Osteoblast (primary cell): ENCODE data around the gene YPEL2. TPM values are rescaled to one million over a fixed set of nuclear protein-coding genes. Genes with fewer than 3 reads are reported as not detected.

Experiments used
- DNase-seq: peaks from one replicate; pipeline ENCODE4 v3.0.0; 2011; ENCODE audit warnings: low spot score, mixed read lengths; ENCODE audit not compliant: insufficient read length; ENCODE audit errors: missing footprints
- H2AFZ ChIP-seq: 2 replicates; pipeline ENCODE4 v1.6.0; 2011; ENCODE audit warnings: mild to moderate bottlenecking, low read length
- H3K27ac ChIP-seq: 2 replicates; pipeline ENCODE4 v1.5.1; 2011; ENCODE audit warnings: mild to moderate bottlenecking, low read depth, low read length, moderate library complexity
- H3K27me3 ChIP-seq: 2 replicates; pipeline ENCODE4 v1.6.0; 2012; ENCODE audit warnings: mild to moderate bottlenecking, control low read depth, inconsistent platforms, low read length, moderate library complexity; ENCODE audit not compliant: insufficient read depth
- H3K36me3 ChIP-seq: 2 replicates; pipeline ENCODE4 v1.5.1; 2011; ENCODE audit warnings: mild to moderate bottlenecking, low read length, control low read depth, moderate library complexity; ENCODE audit not compliant: insufficient read depth
- H3K4me1 ChIP-seq: 2 replicates; pipeline ENCODE4 v1.5.1; 2011; ENCODE audit warnings: mild to moderate bottlenecking, low read length, control low read depth, moderate library complexity; ENCODE audit not compliant: insufficient read depth
- H3K4me2 ChIP-seq: 2 replicates; pipeline ENCODE4 v1.6.0; 2011; ENCODE audit warnings: mild to moderate bottlenecking, low read length; ENCODE audit not compliant: insufficient read depth
- H3K4me3 ChIP-seq: fragments of 200-600 bp; sonication (generic); 3 replicates; pipeline ENCODE4 v1.5.1; 2012; ENCODE audit warnings: mild to moderate bottlenecking, low read length, inconsistent platforms; ENCODE audit not compliant: insufficient read depth
- H3K79me2 ChIP-seq: 2 replicates; pipeline ENCODE4 v1.6.0; 2012; ENCODE audit warnings: mild to moderate bottlenecking, low read length, control low read depth, inconsistent platforms; ENCODE audit not compliant: insufficient read depth
- H3K9me3 ChIP-seq: 2 replicates; pipeline ENCODE4 v1.5.1; 2011; ENCODE audit warnings: low read depth, low read length, control low read depth
- H4K20me1 ChIP-seq: 2 replicates; pipeline ENCODE4 v1.6.0; 2012; ENCODE audit warnings: mild to moderate bottlenecking, low read length, control low read depth; ENCODE audit not compliant: insufficient read depth
- CTCF ChIP-seq: IDR thresholded peaks from 2 replicates; pipeline ENCODE4 v1.5.1; 2011; ENCODE audit warnings: mild to moderate bottlenecking, low read depth, low read length, moderate library complexity; ENCODE audit errors: extremely low read depth
- total RNA-seq: library from RNA; depleted of rRNA; stranded (reverse); fragments of >200 nt; gene quantifications from 2 replicates; pipeline ENCODE4 v1.2.3, GENCODE V29; 2012

Gene YPEL2
- total RNA-seq, 1 donor, result 24.2 TPM

- peaks cover 27% of the 10 kb centered on the region for H3K79me2 ChIP-seq
- peaks cover 18% of the 10 kb centered on the region for H4K20me1 ChIP-seq
- H3K4me2 ChIP-seq, result no peak overlapping the region
- H3K27ac ChIP-seq, result no peak overlapping the region
- no peaks in the 10 kb centered on the region for H3K9me3 ChIP-seq
- H3K27me3 ChIP-seq, result no peaks in the 10 kb centered on the region
- no peak overlapping the region for H2AFZ ChIP-seq
- no peak for TF ChIP-seq CTCF
- H3K36me3 ChIP-seq, result no peaks in the 10 kb centered on the region
- DNase-seq, result no peak
- H3K4me1 ChIP-seq, result peaks cover 38% of the 10 kb centered on the region
- H3K4me3 ChIP-seq, result no peak overlapping the region
Observed at GRCh38 chr17:59353936-59354755, 22.7 kb downstream of the YPEL2 start.

- no peak overlapping the region for H3K4me2 ChIP-seq
Observed at GRCh38 chr17:59355030-59355701, 23.7 kb downstream of the YPEL2 start.

GRCh38 chr17:59355702-59356325, 24.4 kb downstream of the YPEL2 start:
- H3K4me1 ChIP-seq, result peaks cover 41% of the 10 kb centered on the region
- no peak overlapping the region for H3K4me3 ChIP-seq
- no peak overlapping the region for H3K4me2 ChIP-seq
- TF ChIP-seq CTCF, result no peak
- peaks cover 23% of the 10 kb centered on the region for H3K79me2 ChIP-seq
- H2AFZ ChIP-seq, result no peak overlapping the region
- no peaks in the 10 kb centered on the region for H3K36me3 ChIP-seq
- no peak for DNase-seq
- H3K9me3 ChIP-seq, result no peaks in the 10 kb centered on the region
- H3K27ac ChIP-seq, result peak overlapping the region; percentile 88
- peaks cover 16% of the 10 kb centered on the region for H4K20me1 ChIP-seq
- H3K27me3 ChIP-seq, result no peaks in the 10 kb centered on the region

More at GRCh38 chr17:59355030-59355701, 23.7 kb downstream of the YPEL2 start:
- TF ChIP-seq CTCF, result no peak
- no peak overlapping the region for H2AFZ ChIP-seq
- no peaks in the 10 kb centered on the region for H3K9me3 ChIP-seq
- peaks cover 24% of the 10 kb centered on the region for H3K79me2 ChIP-seq
- no peak for DNase-seq
- H3K4me1 ChIP-seq, result peaks cover 38% of the 10 kb centered on the region
- H3K27me3 ChIP-seq, result no peaks in the 10 kb centered on the region
- peaks cover 18% of the 10 kb centered on the region for H4K20me1 ChIP-seq
- H3K36me3 ChIP-seq, result no peaks in the 10 kb centered on the region
- no peak overlapping the region for H3K27ac ChIP-seq
- H3K4me3 ChIP-seq, result no peak overlapping the region
